Right ventricle myocardium superior (tissue), 1 donor: ENCODE results near the gene LRRC72. TPM values are rescaled to one million over a fixed set of nuclear protein-coding genes. Genes with fewer than 3 reads are reported as not detected.

Experiments
- ATAC-seq: fragments of 200-7000 bp; cut with Tn5 transposase; one replicate; pipeline ENCODE4 v1.9.1; 2020; ENCODE audit warnings: mild to moderate bottlenecking; ENCODE audit not compliant: poor library complexity
- DNase-seq: peaks from one replicate; pipeline ENCODE4 v3.0.0-alpha.2; 2020
- intact Hi-C: fragments of 100-400 bp; cut with DNase I; formaldehyde crosslinking; loops from one replicate; pipeline ENCODE4 v1.11.2; 2022
- total RNA-seq: library from RNA; stranded (reverse); fragmentation: NEBNext Ultra II Directional; extraction: Animal tissue kit (Norgen Biotek cat#: 25700); gene quantifications from one replicate; pipeline ENCODE4 v1.2.1, GENCODE V29; 2021
- donor health status: DM: no; HTN: yes; CAD: no; lungs with severe emphysema.

Gene LRRC72
- total RNA-seq, 1 donor from 2014 or later, result not detected

- DNase-seq (no peak), ATAC-seq (no peak)
- intact Hi-C loops, result no loop called here
Measured at GRCh38 chr7:16599860-16600259, 73.2 kb downstream of the LRRC72 start.

- intact Hi-C loops, result no loop called here
- ATAC-seq (no peak), DNase-seq (no peak)
Measured at GRCh38 chr7:16603633-16604032, 77.0 kb downstream of the LRRC72 start.

DNA sequence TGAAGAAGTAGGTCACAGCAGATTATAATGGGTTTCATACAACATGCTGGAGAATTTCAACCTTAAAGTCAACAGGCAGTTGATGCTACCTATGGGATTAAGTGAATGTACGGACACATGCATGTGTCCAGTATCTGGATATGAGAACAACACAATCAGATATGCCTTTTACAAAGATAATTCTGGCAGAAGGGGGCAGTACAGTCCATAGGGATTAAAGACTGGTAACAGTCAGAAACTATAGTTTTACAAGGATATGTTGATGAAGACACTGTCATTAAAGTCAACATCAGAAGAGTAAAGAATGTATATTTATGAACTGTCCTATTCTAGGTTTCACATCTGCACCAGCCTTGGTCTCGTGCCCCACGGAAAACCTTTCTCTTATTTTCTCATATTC, 77.4 kb downstream of the LRRC72 start:
- DNase-seq, result no peak
- intact Hi-C loops, result no loop called here
- ATAC-seq, result no peak

DNA sequence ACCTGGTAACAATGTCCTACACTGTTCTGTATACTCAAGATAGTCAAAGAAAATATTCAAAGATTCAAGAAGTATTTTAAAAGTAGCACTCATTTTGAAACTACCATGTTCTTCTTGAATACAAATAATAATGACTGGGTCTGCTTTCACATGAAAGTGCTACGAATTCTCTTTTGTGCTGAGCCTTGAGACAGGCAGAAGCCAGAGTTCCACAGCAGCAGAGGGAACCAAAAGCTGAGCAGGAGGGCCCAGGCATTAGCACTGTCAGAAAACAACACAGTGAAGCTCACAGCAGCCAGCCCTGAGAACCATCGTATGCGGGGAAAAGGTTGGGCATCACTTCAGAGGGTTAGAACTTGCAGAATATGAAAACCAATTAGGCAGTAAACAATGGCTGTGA, 80.1 kb downstream of the LRRC72 start:
- ATAC-seq, result no peak
- no peak for DNase-seq
- intact Hi-C loops, result no loop called here

- DNase-seq, result no peak
- intact Hi-C loops, result no loop called here
- no peak for ATAC-seq
Measured at GRCh38 chr7:16609842-16610450, 83.3 kb downstream of the LRRC72 start.

- intact Hi-C loops, result no loop called here
- ATAC-seq, result no peak
- no peak for DNase-seq
Measured at GRCh38 chr7:16611711-16612110, 85.1 kb downstream of the LRRC72 start.

GRCh38 chr7:16615228-16615627, 88.6 kb downstream of the LRRC72 start:
- intact Hi-C loops, result no loop called here
- DNase-seq (no peak), ATAC-seq (no peak)

DNA sequence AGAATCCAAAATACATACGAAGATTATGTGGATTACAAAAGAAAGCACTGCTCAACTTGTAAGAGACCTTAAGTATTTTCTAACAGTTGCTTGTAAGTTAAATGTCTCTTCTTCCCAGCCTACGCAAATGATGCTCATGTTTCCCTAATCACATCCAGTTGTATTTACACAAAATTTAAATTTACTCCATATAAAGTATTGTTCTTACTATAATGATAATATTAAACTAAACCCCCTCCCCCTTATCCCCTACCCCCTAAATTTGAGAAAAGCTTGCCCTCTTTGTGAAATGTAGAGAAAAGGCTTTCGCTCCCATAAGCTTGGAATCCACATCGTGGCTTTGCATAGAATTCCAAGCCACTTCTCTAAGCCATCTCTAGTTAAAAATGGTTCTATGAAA, 89.5 kb downstream of the LRRC72 start:
- no peak for DNase-seq
- intact Hi-C loops, result no loop called here

GRCh38 chr7:16616542-16616941, 89.9 kb downstream of the LRRC72 start:
- ATAC-seq, result no peak
- DNase-seq, result no peak
- intact Hi-C loops, result no loop called here

More for the DNA sequence above, 89.5 kb downstream of the LRRC72 start:
- ATAC-seq, result no peak

DNA sequence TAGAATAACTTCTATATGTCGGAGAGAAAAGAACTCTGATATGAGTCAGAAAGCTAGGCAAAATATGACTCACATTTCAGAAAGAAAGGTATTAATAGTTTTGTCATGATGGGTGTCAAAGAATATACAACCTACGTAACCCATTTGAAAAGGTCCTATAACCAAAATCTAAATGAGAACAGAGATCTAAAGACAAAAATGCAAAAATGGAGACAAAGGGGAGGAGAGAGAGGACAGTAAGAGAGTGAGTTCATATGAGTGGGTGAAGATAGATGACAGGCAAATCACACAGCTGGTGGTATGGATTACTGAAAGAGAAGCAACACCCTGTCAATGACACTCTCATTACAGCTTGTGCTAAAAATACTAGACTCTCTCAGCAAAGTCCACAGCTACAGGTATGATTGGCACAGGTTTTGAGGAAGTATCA, 93.4 kb downstream of the LRRC72 start:
- intact Hi-C loops, result no loop called here
- ATAC-seq, result peak; percentile 55
- no peak for DNase-seq

DNA sequence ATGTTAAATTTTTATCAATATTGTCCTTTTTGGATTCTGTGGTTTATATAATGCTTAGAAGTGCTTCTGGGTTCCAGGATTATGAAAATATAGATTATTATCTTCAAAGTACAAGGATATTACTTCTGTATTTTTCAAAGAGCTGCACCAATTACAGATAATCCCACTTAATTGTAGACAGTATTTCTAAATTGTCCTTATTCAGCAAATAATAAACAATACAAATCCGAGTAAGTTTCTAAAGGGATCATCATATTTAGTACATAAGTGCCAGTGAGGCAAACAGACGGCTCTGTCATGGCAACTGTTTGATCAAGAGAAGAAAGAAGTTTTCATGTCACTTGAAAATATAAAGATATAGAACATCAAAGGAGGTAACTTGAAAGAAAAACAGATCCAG, 99.8 kb downstream of the LRRC72 start:
- ATAC-seq (no peak), DNase-seq (no peak)
- intact Hi-C loops, result no loop called here

DNA sequence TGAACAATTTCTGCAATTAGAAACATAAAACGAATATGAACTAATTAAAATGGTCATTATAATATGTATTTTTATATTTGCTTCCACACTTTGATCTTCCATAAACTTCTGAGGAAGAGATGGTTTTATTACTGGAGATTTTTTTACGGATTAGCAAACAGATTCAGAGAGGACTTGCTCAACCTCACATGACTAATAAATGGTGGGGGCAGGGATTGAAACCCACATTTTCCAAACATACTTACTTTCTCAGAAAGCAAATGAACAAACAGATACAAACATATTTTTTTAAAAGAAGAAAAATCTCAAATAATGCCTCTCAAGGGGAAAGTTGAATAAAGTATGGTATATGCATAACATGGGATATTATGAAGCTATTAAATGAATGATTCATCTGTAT, 100.6 kb downstream of the LRRC72 start:
- intact Hi-C loops, result no loop called here
- DNase-seq, result no peak

GRCh38 chr7:16630654-16631053, 104.0 kb downstream of the LRRC72 start:
- intact Hi-C loops, result no loop called here
- no peak for DNase-seq
- no peak for ATAC-seq

More for the DNA sequence above, 100.6 kb downstream of the LRRC72 start:
- no peak for ATAC-seq

Other genes with a start within 250 kb of the LRRC72 start
- 8.7 TPM for gene CRPPA, start 105.3 kb upstream of the LRRC72 start, total RNA-seq
- gene SOSTDC1, start 61.1 kb upstream of the LRRC72 start, total RNA-seq, result 0.67 TPM
- gene ANKMY2, start 118.9 kb downstream of the LRRC72 start, total RNA-seq, result 21.5 TPM
- gene BZW2, start 119.4 kb downstream of the LRRC72 start, total RNA-seq, result 359 TPM
- 14.8 TPM for gene TSPAN13, start 226.9 kb downstream of the LRRC72 start, total RNA-seq